CD4-positive, alpha-beta T cell treated with Interleukin-17A for 4 hours (primary cell): ENCODE data around the gene GAS5.

Source experiments
- DNase-seq: peaks from one replicate; pipeline ENCODE4 v3.0.0-alpha.2; 2020; ENCODE audit warnings: mixed read lengths

GAS5 gene

GRCh38 chr1:173823781-173824314 is 43.9 kb downstream of the GAS5 start:
- DNase-seq = no peak

GRCh38 chr1:173821680-173822079 is 46.1 kb downstream of the GAS5 start:
- no peak for DNase-seq

- no peak for DNase-seq
These were observed 49.3 kb downstream of the GAS5 start for GRCh38 chr1:173818459-173818858.
